Mesothelial cell of epicardium (in vitro differentiated cells): ENCODE data around the gene KRTAP5-5. TPM values are rescaled to one million over a fixed set of nuclear protein-coding genes. Genes with fewer than 3 reads are reported as not detected.

Experiments
- DNase-seq, 2 experiments: peaks; one replicate each; pipeline ENCODE4 v3.0.0; 2021; ENCODE audit warnings: low spot score in 2 of 2; ENCODE audit not compliant: unreplicated experiment in 2 of 2
- H3K27ac Mint-ChIP-seq: 2 replicates; pipeline ENCODE4 v1.8.0; 2021; ENCODE audit warnings: mixed read lengths
- H3K27me3 Mint-ChIP-seq: 2 replicates; pipeline ENCODE4 v1.8.0; 2021; ENCODE audit warnings: low read depth, mixed read lengths
- H3K36me3 Mint-ChIP-seq: 2 replicates; pipeline ENCODE4 v1.8.0; 2021; ENCODE audit warnings: mixed read lengths
- H3K4me1 Mint-ChIP-seq: 2 replicates; pipeline ENCODE4 v1.8.0; 2021; ENCODE audit warnings: mixed read lengths
- H3K4me3 Mint-ChIP-seq: 2 replicates; pipeline ENCODE4 v1.8.0; 2021; ENCODE audit warnings: mild to moderate bottlenecking, moderate library complexity, mixed read lengths
- H3K9me3 Mint-ChIP-seq: 2 replicates; pipeline ENCODE4 v1.8.0; 2021; ENCODE audit warnings: mixed read lengths
- total RNA-seq: library from RNA; stranded (reverse); gene quantifications from 3 replicates; pipeline ENCODE4 v1.2.1, GENCODE V29; 2021
- TF ChIP-seq, protein P1 (sequence below): fragments of 200-600 bp; sonication (generic); IDR thresholded peaks from one replicate; pipeline ENCODE4 v1.5.0; 2021; ENCODE audit warnings: antibody characterized with exemption; ENCODE audit not compliant: unreplicated experiment

Gene KRTAP5-5
- total RNA-seq, 1 donor from 2014 or later = not detected

GRCh38 chr11:1671658-1672057, 42.1 kb downstream of the KRTAP5-5 start:
- no peaks in the 10 kb centered on the region for H3K36me3 Mint-ChIP-seq
- peaks cover 40% of the 10 kb centered on the region for H3K4me1 Mint-ChIP-seq
- TF ChIP-seq, protein P1, sequence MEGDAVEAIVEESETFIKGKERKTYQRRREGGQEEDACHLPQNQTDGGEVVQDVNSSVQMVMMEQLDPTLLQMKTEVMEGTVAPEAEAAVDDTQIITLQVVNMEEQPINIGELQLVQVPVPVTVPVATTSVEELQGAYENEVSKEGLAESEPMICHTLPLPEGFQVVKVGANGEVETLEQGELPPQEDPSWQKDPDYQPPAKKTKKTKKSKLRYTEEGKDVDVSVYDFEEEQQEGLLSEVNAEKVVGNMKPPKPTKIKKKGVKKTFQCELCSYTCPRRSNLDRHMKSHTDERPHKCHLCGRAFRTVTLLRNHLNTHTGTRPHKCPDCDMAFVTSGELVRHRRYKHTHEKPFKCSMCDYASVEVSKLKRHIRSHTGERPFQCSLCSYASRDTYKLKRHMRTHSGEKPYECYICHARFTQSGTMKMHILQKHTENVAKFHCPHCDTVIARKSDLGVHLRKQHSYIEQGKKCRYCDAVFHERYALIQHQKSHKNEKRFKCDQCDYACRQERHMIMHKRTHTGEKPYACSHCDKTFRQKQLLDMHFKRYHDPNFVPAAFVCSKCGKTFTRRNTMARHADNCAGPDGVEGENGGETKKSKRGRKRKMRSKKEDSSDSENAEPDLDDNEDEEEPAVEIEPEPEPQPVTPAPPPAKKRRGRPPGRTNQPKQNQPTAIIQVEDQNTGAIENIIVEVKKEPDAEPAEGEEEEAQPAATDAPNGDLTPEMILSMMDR = no peak
- H3K9me3 Mint-ChIP-seq = no peaks in the 10 kb centered on the region
- H3K27ac Mint-ChIP-seq = peak overlapping the region; percentile 4
- H3K27me3 Mint-ChIP-seq = peaks cover 72% of the 10 kb centered on the region
- no peak for DNase-seq
- H3K4me3 Mint-ChIP-seq = no peak overlapping the region

DNA sequence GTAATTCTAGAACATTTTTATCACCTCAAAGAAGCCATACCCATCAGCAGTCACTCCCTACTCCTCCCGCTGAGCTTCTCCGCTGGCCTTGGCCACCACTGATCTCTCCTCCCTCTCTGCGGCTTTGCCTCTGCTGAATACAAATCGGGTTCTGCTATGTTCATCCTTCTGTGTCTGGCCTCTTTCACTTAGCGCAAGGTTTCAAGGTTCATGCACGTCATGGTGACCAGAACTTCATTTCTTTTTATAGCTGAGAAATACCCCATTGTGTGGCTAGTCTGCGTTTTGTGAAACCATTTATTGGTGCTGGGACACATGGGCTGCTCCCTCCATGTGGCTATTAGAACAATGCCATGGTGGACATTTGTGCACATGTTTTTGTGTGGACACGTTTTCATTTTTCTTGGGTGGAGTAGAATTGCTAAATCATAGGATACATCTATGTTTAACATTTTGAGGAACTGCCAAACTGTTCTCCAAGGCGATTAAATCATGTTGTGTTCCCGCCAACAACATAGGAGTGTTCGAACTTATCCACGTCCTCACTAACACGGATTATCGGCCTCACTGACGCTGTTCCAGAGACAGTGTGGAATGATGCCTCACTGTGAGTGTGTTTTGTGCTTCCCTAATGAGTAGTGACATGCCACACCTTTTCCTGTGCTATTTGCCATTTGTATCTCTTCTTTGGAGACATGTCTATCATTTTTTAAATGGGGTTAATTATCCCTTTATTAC, 43.2 kb downstream of the KRTAP5-5 start:
- DNase-seq = no peak
- H3K36me3 Mint-ChIP-seq = no peaks in the 10 kb centered on the region
- no peaks in the 10 kb centered on the region for H3K9me3 Mint-ChIP-seq
- TF ChIP-seq, protein P1 = no peak
- H3K27ac Mint-ChIP-seq = no peak overlapping the region
- no peak overlapping the region for H3K4me3 Mint-ChIP-seq
- H3K4me1 Mint-ChIP-seq = peaks cover 36% of the 10 kb centered on the region
- H3K27me3 Mint-ChIP-seq = peaks cover 79% of the 10 kb centered on the region

- Mint-ChIP-seq H3K27ac (peak overlapping the region; percentile 51), H3K9me3 (no peaks in the 10 kb centered on the region), H3K27me3 (peaks cover 78% of the 10 kb centered on the region), H3K4me3 (no peak overlapping the region), H3K36me3 (no peaks in the 10 kb centered on the region), H3K4me1 (peaks cover 29% of the 10 kb centered on the region)
- TF ChIP-seq, protein P1 = no peak
- no peak for DNase-seq
Measured at GRCh38 chr11:1673446-1674172, 44.0 kb downstream of the KRTAP5-5 start.

DNA sequence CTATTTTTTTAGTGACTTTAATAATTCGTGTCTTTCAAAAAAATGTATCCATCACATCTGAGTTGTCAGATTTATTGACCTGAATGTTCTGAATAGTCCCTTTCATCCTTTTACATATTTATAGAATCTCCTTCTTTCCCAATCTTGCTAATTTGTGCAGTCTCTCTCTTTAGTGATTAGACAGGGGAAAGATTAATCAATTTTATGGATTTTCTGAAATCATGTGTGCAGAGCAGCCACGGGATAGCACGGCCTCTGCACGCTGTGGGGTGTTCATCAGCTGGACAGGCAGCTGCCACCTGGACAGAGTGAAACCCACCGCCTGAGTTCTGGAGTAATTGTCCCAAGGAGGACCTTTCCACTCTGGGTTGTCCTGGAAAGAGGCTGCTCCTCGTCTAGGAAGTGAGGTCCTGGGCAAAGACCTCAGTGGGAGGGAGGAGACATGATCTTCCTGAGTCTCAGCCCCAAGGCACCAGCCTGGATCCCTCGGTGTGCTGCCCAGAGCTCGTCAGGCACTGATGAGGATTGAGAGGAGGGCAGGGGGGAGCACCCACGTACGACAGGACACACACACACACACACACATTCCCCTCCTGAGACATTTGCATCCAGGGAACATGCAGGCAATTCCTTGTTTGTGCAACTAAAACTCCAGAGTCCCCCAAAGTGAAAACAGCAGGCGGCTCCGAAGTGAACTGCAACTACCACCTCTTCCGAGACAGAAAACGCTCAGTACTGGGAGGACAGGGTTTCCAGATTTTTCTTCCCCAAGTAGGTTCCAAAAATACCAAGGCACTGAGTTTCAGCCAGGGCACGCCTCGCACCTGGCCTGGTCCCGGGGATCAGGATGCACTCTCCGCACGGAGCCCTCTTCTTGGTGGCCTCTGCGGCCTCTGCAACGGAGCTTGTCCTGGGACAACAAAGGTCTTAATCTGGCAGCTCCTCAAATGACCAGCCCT, 44.9 kb downstream of the KRTAP5-5 start:
- H3K4me3 Mint-ChIP-seq = no peak overlapping the region
- H3K27me3 Mint-ChIP-seq = peaks cover 73% of the 10 kb centered on the region
- TF ChIP-seq, protein P1 = no peak
- DNase-seq = no peak
- H3K36me3 Mint-ChIP-seq = no peaks in the 10 kb centered on the region
- H3K4me1 Mint-ChIP-seq = peaks cover 24% of the 10 kb centered on the region
- peak overlapping the region; percentile 85 for H3K27ac Mint-ChIP-seq
- no peaks in the 10 kb centered on the region for H3K9me3 Mint-ChIP-seq

DNA sequence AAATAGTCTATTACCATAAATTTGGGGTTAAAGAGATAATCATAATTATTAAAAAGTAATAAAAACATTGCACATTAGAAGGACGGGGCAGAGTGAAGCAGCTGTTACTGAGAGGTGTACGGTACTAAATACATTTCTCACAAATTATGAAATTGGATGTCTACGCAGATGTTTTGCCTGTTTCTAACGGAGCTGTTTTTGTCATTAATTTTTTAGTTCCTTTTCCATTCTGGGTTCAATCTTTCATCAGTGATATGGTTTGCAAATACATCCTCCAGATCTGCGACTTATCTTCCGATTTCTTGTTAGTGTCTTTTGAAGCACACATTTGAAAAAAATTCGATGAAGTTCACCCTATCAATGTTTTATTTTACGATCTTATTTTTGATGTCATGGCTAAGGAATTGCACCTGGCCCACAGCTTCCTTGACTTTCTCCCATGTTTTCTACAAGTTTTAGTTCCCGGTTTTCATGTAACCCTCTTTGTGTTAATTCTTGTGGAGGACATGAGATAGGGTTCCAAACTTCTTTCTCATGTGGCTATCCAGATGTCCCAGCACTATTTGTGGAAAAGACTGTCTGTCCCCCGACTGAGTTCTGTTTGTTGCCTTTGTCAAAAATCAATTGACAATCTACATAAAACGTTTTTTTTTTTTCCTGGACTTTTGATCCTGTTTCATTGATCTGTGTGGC, 46.1 kb downstream of the KRTAP5-5 start:
- Mint-ChIP-seq H3K36me3 (no peaks in the 10 kb centered on the region), H3K4me1 (peaks cover 22% of the 10 kb centered on the region), H3K27ac (peak overlapping the region; percentile 10), H3K27me3 (peaks cover 65% of the 10 kb centered on the region), H3K4me3 (no peak overlapping the region), H3K9me3 (no peaks in the 10 kb centered on the region)
- no peak for DNase-seq
- TF ChIP-seq, protein P1 = no peak
